ENCODE measurements around the gene FOXL1.

- TF ChIP-seq, protein P1, sequence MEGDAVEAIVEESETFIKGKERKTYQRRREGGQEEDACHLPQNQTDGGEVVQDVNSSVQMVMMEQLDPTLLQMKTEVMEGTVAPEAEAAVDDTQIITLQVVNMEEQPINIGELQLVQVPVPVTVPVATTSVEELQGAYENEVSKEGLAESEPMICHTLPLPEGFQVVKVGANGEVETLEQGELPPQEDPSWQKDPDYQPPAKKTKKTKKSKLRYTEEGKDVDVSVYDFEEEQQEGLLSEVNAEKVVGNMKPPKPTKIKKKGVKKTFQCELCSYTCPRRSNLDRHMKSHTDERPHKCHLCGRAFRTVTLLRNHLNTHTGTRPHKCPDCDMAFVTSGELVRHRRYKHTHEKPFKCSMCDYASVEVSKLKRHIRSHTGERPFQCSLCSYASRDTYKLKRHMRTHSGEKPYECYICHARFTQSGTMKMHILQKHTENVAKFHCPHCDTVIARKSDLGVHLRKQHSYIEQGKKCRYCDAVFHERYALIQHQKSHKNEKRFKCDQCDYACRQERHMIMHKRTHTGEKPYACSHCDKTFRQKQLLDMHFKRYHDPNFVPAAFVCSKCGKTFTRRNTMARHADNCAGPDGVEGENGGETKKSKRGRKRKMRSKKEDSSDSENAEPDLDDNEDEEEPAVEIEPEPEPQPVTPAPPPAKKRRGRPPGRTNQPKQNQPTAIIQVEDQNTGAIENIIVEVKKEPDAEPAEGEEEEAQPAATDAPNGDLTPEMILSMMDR (IDR thresholded peaks at IDR 0.05; ENCODE audit: insufficient read depth, low read length, poor library complexity, severe bottlenecking) = no peak
- no peak for TF ChIP-seq EZH2phosphoT487 (conservative IDR thresholded peaks at IDR 0.05; ENCODE audit: low read length)
These were observed 17.7 kb downstream of the FOXL1 start for GRCh38 chr16:86595983-86596605.
